ENCODE data around the gene SLCO4A1.

Gene SLCO4A1

GRCh38 chr20:62604796-62605195 lies 37.5 kb upstream of the SLCO4A1 start:
- TF ChIP-seq CTCF (IDR thresholded peaks at IDR 0.05; ENCODE audit: low read depth, low read length), result no peak
- Histone ChIP-seq H3K27me3 (0 out of 2 replicates have a peak, but pooled peaks cover 14% of the 10 kb centered on the region), H3K36me3 (no peaks in the 10 kb centered on the region), H3K4me3 (ENCODE audit: low read depth, low read length) (no peak overlapping the region), H3K9me3 (no peaks in the 10 kb centered on the region), H3K4me1 (peaks cover 12% of the 10 kb centered on the region)
- DNase-seq, result no peak

- Histone ChIP-seq H3K4me3 (ENCODE audit: low read depth, low read length) (no peak overlapping the region), H3K4me1 (peaks cover 12% of the 10 kb centered on the region), H3K9me3 (no peaks in the 10 kb centered on the region), H3K27me3 (0 out of 2 replicates have a peak, but pooled peaks cover 14% of the 10 kb centered on the region), H3K36me3 (no peaks in the 10 kb centered on the region)
- DNase-seq, result no peak
- no peak for TF ChIP-seq CTCF (IDR thresholded peaks at IDR 0.05; ENCODE audit: low read depth, low read length)
These were observed 36.9 kb upstream of the SLCO4A1 start for GRCh38 chr20:62605236-62605943.

GRCh38 chr20:62606016-62606415 lies 36.3 kb upstream of the SLCO4A1 start:
- Histone ChIP-seq H3K4me1 (peaks cover 12% of the 10 kb centered on the region), H3K4me3 (ENCODE audit: low read depth, low read length) (no peak overlapping the region), H3K36me3 (no peaks in the 10 kb centered on the region), H3K9me3 (no peaks in the 10 kb centered on the region), H3K27me3 (0 out of 2 replicates have a peak, but pooled peaks cover 14% of the 10 kb centered on the region)
- no peak for DNase-seq
- TF ChIP-seq CTCF (IDR thresholded peaks at IDR 0.05; ENCODE audit: low read depth, low read length), result no peak

- peaks cover 12% of the 10 kb centered on the region for H3K4me1 ChIP-seq
- no peak for TF ChIP-seq CTCF (IDR thresholded peaks at IDR 0.05; ENCODE audit: low read depth, low read length)
- H3K4me3 ChIP-seq (ENCODE audit: low read depth, low read length), result no peak overlapping the region
- 0 out of 2 replicates have a peak, but pooled peaks cover 14% of the 10 kb centered on the region for H3K27me3 ChIP-seq
- peaks cover 2% of the 10 kb centered on the region; the same call in 1 of the 2 replicates for H3K9me3 ChIP-seq
- H3K36me3 ChIP-seq, result no peaks in the 10 kb centered on the region
- DNase-seq, result peak; percentile 84
These were observed 35.6 kb upstream of the SLCO4A1 start for GRCh38 chr20:62606551-62607201.

GRCh38 chr20:62607366-62608217 lies 34.7 kb upstream of the SLCO4A1 start:
- Histone ChIP-seq H3K9me3 (peaks cover 2% of the 10 kb centered on the region; the same call in 1 of the 2 replicates), H3K36me3 (no peaks in the 10 kb centered on the region), H3K4me3 (ENCODE audit: low read depth, low read length) (no peak overlapping the region), H3K4me1 (peaks cover 12% of the 10 kb centered on the region), H3K27me3 (0 out of 2 replicates have a peak, but pooled peaks cover 11% of the 10 kb centered on the region)
- TF ChIP-seq CTCF (IDR thresholded peaks at IDR 0.05; ENCODE audit: low read depth, low read length), result no peak
- DNase-seq, result no peak
